Uterus (tissue), 2 donors: ENCODE data around the gene MUC7.

Source experiments
- CTCF ChIP-seq, 4 experiments: fragments of 200-600 bp in 2 of 4; fragments of 450-650 bp in 2 of 4; sonication (generic) in 2 of 4; IDR thresholded peaks; one replicate each; pipeline ENCODE4 v1.5.1; 2016 to 2019; ENCODE audit warnings: antibody characterized with exemption in 4 of 4, mild to moderate bottlenecking in 2 of 4, moderate library complexity in 1 of 4
- POLR2A ChIP-seq, 2 donors: fragments of 450-650 bp; IDR thresholded peaks; one replicate each; pipeline ENCODE4 v1.6.1; 2016; ENCODE audit warnings: antibody characterized with exemption in 2 of 2, mild to moderate bottlenecking in 1 of 2, moderate library complexity in 1 of 2

DNA sequence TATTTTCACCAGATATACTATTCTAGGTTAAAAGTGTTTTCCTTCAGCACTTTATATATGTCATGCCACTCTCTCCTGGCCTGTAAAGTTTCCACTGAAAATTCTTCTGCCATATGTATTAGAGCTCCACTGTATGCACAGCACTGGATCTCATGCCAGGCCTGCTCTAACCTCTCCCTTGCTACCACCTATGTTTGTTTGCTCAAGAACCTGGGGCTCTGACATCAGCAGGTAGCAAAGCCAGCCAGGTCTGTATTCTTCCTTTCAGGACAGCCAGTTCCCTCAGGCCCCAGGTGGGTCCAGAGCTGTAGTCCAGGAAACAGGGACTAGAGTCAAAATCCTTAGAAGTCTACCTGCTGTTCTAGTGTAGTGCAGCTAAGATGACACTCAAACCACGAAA, 19.1 kb upstream of the MUC7 start:
- TF ChIP-seq CTCF (IDR thresholded peaks at IDR 0.05) (no peak), POLR2A (IDR thresholded peaks at IDR 0.05) (no peak)
